Right lobe of liver (tissue), 6 donors: ENCODE results near the gene FAM25G. TPM values are rescaled to one million over a fixed set of nuclear protein-coding genes. Genes with fewer than 3 reads are reported as not detected.
A peak's percentile ranks its signal among the peaks of the same experiment; 100 is the strongest.
"Not testable (repeated sequence)": the region's sequence is repeated elsewhere in the genome, so short reads cannot be mapped to it uniquely, and the experiment has no call there.

Experiments
- ATAC-seq, 4 donors: fragments of 200-7000 bp; cut with Tn5 transposase; one replicate each; pipeline ENCODE4 v1.9.1; 2020; ENCODE audit warnings: mild to moderate bottlenecking in 4 of 4, moderate library complexity in 4 of 4
- DNase-seq, 3 donors: peaks; one replicate each; pipeline ENCODE4 v3.0.0-alpha.2; 2020
- H3K27ac ChIP-seq, 3 donors: fragments of 200-600 bp; one replicate each; pipeline ENCODE4 v1.8.0; 2022
- H3K27me3 ChIP-seq, 2 donors: fragments of 200-600 bp; one replicate each; pipeline ENCODE4 v1.8.0; 2022
- H3K36me3 ChIP-seq, 4 donors: fragments of 200-600 bp; sonication (generic) in 1 of 4; one replicate each; pipeline versions ENCODE4 v1.5.1 to v1.8.0; 2017 to 2022; ENCODE audit warnings: control low read depth in 1 of 4
- H3K4me1 ChIP-seq, 4 donors: fragments of 200-600 bp; sonication (generic) in 1 of 4; one replicate each; pipeline versions ENCODE4 v1.5.1 to v1.8.0; 2017 to 2022; ENCODE audit warnings: control low read depth in 1 of 4
- H3K4me3 ChIP-seq, 3 donors: fragments of 200-600 bp; one replicate each; pipeline ENCODE4 v1.8.0; 2022
- H3K9me3 ChIP-seq, 4 donors: fragments of 200-600 bp; sonication (generic) in 1 of 4; one replicate each; pipeline versions ENCODE4 v1.5.1 to v1.8.0; 2017 to 2022; ENCODE audit warnings: control low read depth in 1 of 4
- WGBS: methylation state at CpG from one replicate; pipeline ENCODE4 v1.1.6; 2018; ENCODE audit warnings: low coverage, low lambda C conversion rate; ENCODE audit not compliant: insufficient coverage; ENCODE audit errors: missing lambda C conversion rate; 5-methylcytosine and 5-hydroxymethylcytosine counted together
- intact Hi-C, 2 donors: fragments of 100-400 bp; cut with DNase I; formaldehyde crosslinking; loops; one replicate each; pipeline versions ENCODE4 v1.11.2 to v1.14.1; 2022
- long read RNA-seq: library from polyadenylated mRNA; unstranded; transcript quantifications from one replicate; pipeline ENCODE4 v2.0.0, GENCODE V29; 2019
- total RNA-seq, 6 experiments: library from RNA; depleted of rRNA in 2 of 6; stranded (reverse); fragments of >200 nt in 2 of 6; fragmentation: NEBNext Ultra II Directional in 3 of 6; extraction: Animal tissue kit (Norgen Biotek cat#: 25700) in 3 of 6; gene quantifications; one replicate each; pipeline versions ENCODE4 v1.1.0 to v1.2.4, GENCODE V29; 2016 to 2023
- donor health status: DM: no; HTN: yes; CAD: no.
- donor health status: DM: no; HTN: no; CAD: no.
- donor health status: DM: no; HTN: no; CAD: no.
- donor health status: DM: no; HTN: yes; CAD: no.
- donor health status: DM: no; HTN: yes; CAD: no.

Gene FAM25G
- total RNA-seq = not detected
- long read RNA-seq = 0 reads

DNA sequence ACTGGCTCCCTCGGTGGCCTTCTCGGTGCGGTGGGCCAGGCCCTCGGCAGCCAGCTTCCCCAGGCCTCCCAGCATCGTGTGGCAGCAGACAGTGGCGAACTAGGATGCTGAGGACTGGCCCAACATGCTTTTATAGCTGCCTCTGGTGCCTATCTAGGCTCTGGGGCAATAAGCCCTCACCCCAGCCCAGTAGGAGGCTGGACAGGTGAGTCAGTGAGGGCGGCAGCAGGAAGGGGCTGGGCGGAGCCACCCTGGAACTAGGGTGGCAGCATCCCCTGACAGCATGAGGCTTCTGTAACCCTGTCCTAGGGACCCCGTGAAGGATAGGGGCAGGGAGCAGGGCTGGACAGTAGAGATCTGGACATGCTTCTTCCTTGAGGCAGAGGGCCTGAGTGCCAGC is at the start of gene FAM25G:
FAM25G (minus strand) TSS at position 101 of the 400 bp plus-strand sequence; CDS start at position 75, 26 bp downstream.
- DNase-seq, H3K9me3 ChIP-seq, H3K36me3 ChIP-seq, intact Hi-C loops, ATAC-seq, H3K4me1 ChIP-seq, H3K27me3 ChIP-seq, H3K27ac ChIP-seq, H3K4me3 ChIP-seq: not testable (repeated sequence)
- WGBS = no CpG with 5 or more reads among the region's 9 CpGs

DNA sequence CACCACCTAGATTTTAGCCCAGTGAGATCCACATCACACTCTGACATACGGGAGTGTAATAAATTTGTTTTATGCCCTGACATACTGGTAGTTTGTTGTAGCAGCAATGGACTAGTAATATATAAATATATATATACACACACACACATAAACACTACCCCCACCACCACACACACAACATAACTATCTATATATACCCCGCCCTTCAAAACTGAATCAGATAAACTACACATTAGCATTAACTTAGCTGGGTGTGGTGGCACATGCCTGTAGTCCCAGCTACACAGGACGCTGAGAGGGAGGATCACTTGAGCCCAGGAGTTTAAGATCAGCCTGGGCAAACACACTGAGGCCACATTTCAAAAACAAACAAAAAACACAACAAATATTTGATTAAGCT is 44.9 kb upstream of the FAM25G start:
- DNase-seq, intact Hi-C loops, H3K27ac ChIP-seq, ATAC-seq, H3K9me3 ChIP-seq, H3K4me1 ChIP-seq, H3K4me3 ChIP-seq, H3K36me3 ChIP-seq, H3K27me3 ChIP-seq: not testable (repeated sequence)
- WGBS = 67% methylated on average over 3 of the region's 3 CpGs

DNA sequence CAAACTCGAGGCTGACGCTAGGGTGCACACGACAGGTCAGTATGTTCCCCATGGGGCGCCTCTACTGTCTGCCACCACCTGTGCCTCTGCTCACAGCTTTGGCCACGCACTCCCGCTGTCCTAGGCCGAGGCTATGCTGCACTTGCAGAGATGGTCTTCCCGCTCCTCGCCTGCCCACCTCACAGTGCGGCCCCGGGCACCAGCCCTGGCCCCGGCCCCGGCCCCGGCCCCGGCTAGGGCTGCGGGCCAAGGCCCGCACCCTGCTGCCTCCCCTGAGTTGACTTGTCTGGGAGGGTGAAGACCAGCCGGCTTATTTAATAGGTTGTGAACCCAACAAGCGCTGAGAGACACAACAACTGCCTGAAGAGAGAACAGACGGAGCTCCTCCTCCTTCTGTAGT is 32.0 kb upstream of the FAM25G start, which contains the start of gene AGAP9:
AGAP9 (minus strand) TSS at position 164 of the 400 bp plus-strand sequence; CDS start at position 52, 112 bp downstream.
- H3K27me3 ChIP-seq, intact Hi-C loops, ATAC-seq, H3K27ac ChIP-seq, H3K36me3 ChIP-seq, H3K9me3 ChIP-seq, H3K4me1 ChIP-seq, H3K4me3 ChIP-seq, DNase-seq: not testable (repeated sequence)
- WGBS = no CpG with 5 or more reads among the region's 20 CpGs

- H3K36me3 ChIP-seq, H3K27ac ChIP-seq, H3K4me1 ChIP-seq, H3K27me3 ChIP-seq, DNase-seq, ATAC-seq, intact Hi-C loops, H3K9me3 ChIP-seq, H3K4me3 ChIP-seq: not testable (repeated sequence)
- WGBS = 77% methylated on average over 4 of the region's 9 CpGs
These were observed 10.8 kb upstream of the FAM25G start for GRCh38 chr10:47502313-47502712.

DNA sequence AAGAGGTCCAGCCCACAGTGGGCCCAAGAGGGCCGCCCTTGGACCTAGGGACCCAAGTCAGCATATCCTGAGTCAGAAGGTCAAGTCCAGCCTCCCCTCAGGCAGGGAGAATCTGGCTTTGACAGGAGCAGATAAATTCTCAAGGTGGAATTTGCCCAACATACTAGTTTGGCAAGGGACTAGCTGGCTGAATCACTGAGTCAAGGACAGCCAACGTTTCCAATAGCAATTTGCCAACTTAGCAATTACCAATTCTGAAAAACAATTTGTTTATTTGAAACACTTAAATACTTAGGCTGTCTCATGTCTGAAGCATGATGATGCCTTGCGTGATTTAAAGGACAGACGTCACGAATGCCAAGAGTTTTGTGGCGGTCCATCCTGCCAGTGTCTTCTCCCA is 2.7 kb upstream of the FAM25G start:
- ATAC-seq, H3K4me3 ChIP-seq, DNase-seq, H3K36me3 ChIP-seq, intact Hi-C loops, H3K9me3 ChIP-seq, H3K27me3 ChIP-seq, H3K27ac ChIP-seq, H3K4me1 ChIP-seq: not testable (repeated sequence)
- no CpG with 5 or more reads among the region's 6 CpGs for WGBS

GRCh38 chr10:47489630-47490029 is 1.9 kb downstream of the FAM25G start:
- H3K4me3 ChIP-seq, H3K27ac ChIP-seq, intact Hi-C loops, ATAC-seq, H3K9me3 ChIP-seq, H3K4me1 ChIP-seq, H3K27me3 ChIP-seq, H3K36me3 ChIP-seq, DNase-seq: not testable (repeated sequence)
- WGBS = no CpG with 5 or more reads among the region's 7 CpGs

DNA sequence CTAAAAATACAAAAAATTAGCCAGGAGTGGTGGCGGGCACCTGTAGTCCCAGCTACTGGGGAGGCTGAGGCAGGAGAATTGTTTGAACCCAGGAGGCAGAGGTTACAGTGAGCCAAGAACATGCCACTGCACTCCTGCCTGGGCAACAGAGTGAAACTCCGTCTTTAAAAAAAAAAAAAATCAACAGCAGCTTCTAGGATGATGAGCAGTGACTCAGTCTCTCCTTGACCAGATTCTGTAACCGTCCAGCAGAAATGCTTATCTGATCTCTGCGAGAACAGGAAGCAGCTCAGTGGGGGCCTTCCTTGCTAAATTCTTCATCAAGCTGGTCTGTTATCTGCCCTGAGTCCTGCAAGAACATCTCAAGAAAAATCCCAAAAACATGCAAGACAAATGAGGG is 5.6 kb downstream of the FAM25G start:
- H3K36me3 ChIP-seq, H3K27me3 ChIP-seq, ATAC-seq, DNase-seq, H3K4me1 ChIP-seq, H3K4me3 ChIP-seq, H3K27ac ChIP-seq, H3K9me3 ChIP-seq, intact Hi-C loops: not testable (repeated sequence)
- WGBS = 80% methylated on average over 2 of the region's 4 CpGs

- H3K4me3 ChIP-seq, H3K27me3 ChIP-seq, H3K36me3 ChIP-seq, H3K9me3 ChIP-seq, DNase-seq, H3K27ac ChIP-seq, H3K4me1 ChIP-seq, intact Hi-C loops, ATAC-seq: not testable (repeated sequence)
- 92% methylated on average over 1 of the region's 11 CpGs for WGBS
These were observed 6.7 kb downstream of the FAM25G start for GRCh38 chr10:47484786-47485185.

GRCh38 chr10:47483923-47484322 is 7.6 kb downstream of the FAM25G start, which contains the start of gene ANXA8:
TSS of gene ANXA8 (minus strand) at chr10:47484115. CDS start at chr10:47483933, 182 bp downstream.
- H3K4me1 ChIP-seq, intact Hi-C loops, H3K9me3 ChIP-seq, H3K36me3 ChIP-seq, H3K27me3 ChIP-seq, H3K4me3 ChIP-seq, H3K27ac ChIP-seq: not testable (repeated sequence)
- peak in 1 of 3 donors; percentile 44 for DNase-seq
- ATAC-seq = peak in 3 of 4 donors; percentile 33 to 56 (median 48)
- WGBS = 58% methylated on average over 2 of the region's 11 CpGs

GRCh38 chr10:47482367-47482766 is 9.1 kb downstream of the FAM25G start:
- intact Hi-C loops = not testable (repeated sequence)

GRCh38 chr10:47481768-47482181 is 9.7 kb downstream of the FAM25G start:
- H3K27ac ChIP-seq, H3K27me3 ChIP-seq, H3K36me3 ChIP-seq, H3K4me1 ChIP-seq, intact Hi-C loops, H3K9me3 ChIP-seq, H3K4me3 ChIP-seq: not testable (repeated sequence)
- DNase-seq = peak in 1 of 3 donors; percentile 32
- ATAC-seq = peak in 1 of 4 donors; percentile 10
- no CpG with 5 or more reads among the region's 6 CpGs for WGBS

More at GRCh38 chr10:47482367-47482766, 9.1 kb downstream of the FAM25G start:
- no CpG with 5 or more reads among the region's 1 CpG for WGBS
- H3K9me3 ChIP-seq, H3K4me1 ChIP-seq, H3K27ac ChIP-seq, H3K27me3 ChIP-seq, H3K4me3 ChIP-seq, H3K36me3 ChIP-seq, DNase-seq: not testable (repeated sequence)
- ATAC-seq = peak; percentile 87 to 95 (median 93)

GRCh38 chr10:47481182-47481766 is 10.2 kb downstream of the FAM25G start:
- H3K4me3 ChIP-seq, DNase-seq, H3K27me3 ChIP-seq, H3K4me1 ChIP-seq, H3K36me3 ChIP-seq, H3K9me3 ChIP-seq, H3K27ac ChIP-seq, intact Hi-C loops: not testable (repeated sequence)
- ATAC-seq = peak in 1 of 4 donors; percentile 32
- no CpG with 5 or more reads among the region's 10 CpGs for WGBS
